Glomerular visceral epithelial cell (primary cell): ENCODE measurements around the gene TAS1R3.
"Not testable (repeated sequence)": the region's sequence is repeated elsewhere in the genome, so short reads cannot be mapped to it uniquely, and the experiment has no call there.

Experiments used
- DNase-seq: peaks from one replicate; pipeline ENCODE4 v3.0.0-alpha.2; 2016; ENCODE audit errors: extremely low spot score

The TAS1R3 gene

DNA sequence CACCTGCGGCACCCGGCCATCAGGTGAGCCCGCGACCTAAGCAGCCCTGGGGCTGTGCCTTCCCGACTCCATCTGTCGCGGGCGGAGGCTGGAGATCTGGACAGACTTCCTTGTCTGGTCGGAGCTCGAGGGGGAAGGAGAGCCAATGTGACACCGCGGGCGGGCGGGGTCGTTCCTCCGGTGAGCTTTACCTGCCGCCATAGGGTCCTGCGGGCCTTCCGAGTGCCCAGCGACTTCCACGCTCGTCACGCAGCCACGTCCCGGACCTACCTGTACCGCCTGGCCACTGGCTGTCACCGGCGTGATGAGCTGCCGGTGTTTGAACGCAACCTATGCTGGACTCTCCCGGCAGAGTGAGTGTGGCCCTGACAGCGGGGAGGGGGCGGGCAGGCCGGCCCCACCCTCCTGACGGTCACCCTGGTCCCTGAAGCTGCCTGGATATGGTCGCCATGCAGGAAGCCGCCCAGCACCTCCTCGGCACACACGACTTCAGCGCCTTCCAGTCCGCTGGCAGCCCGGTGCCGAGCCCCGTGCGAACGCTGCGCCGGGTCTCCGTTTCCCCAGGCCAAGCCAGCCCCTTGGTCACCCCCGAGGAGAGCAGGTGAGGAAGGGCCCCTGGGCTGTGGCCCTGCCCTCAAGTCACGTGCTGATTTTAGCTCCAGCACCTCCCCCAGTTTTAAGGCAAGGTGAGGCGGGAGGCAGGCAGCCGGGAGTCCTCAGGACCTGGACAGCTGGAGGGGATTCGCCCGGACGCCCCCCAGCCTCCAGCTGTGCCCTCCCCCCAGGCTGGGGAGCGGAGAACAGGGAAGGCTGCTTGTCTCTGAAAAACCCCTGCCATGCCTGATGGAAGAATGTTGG lies 21.6 kb upstream of the TAS1R3 start:
- DNase-seq, result peak; percentile 22

DNA sequence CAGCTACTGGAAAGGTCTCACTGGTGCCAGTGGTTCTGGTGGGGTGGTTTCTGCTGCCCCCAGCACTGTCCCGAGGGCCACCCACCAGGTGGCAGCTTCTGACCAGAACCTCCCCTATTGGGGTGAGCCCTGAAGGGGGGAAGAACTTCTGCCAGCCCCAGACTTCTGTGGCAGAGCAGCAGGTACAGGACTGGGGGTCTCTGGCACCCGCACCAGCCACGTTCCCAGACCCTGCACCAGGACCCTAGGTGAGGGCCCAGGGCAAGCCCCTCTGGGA lies 21.0 kb upstream of the TAS1R3 start:
- no peak for DNase-seq

DNA sequence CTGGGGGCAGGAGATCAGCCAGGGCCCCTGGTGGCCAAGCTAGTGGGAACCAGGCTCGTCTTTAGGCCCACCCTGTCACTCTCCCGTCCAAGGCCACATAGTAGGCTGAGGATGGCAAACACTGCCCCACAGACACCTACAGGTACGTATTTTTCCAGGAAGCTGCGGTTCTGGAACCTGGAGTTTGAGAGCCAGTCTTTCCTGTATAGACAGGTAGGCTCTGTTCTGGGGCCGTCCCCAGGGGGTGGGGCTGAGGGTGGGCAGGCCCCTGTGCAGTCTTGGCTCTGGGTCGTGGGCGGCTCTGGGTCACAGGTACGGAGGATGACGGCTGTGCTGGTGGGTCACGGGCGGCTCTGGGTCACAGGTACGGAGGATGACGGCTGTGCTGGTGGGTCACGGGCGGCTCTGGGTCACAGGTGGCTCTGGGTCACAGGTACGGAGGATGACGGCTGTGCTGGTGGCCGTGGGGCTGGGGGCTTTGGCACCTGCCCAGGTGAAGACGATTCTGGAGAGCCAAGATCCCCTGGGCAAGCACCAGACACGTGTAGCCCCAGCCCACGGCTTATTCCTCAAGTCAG lies 20.5 kb upstream of the TAS1R3 start:
- DNase-seq, result no peak

DNA sequence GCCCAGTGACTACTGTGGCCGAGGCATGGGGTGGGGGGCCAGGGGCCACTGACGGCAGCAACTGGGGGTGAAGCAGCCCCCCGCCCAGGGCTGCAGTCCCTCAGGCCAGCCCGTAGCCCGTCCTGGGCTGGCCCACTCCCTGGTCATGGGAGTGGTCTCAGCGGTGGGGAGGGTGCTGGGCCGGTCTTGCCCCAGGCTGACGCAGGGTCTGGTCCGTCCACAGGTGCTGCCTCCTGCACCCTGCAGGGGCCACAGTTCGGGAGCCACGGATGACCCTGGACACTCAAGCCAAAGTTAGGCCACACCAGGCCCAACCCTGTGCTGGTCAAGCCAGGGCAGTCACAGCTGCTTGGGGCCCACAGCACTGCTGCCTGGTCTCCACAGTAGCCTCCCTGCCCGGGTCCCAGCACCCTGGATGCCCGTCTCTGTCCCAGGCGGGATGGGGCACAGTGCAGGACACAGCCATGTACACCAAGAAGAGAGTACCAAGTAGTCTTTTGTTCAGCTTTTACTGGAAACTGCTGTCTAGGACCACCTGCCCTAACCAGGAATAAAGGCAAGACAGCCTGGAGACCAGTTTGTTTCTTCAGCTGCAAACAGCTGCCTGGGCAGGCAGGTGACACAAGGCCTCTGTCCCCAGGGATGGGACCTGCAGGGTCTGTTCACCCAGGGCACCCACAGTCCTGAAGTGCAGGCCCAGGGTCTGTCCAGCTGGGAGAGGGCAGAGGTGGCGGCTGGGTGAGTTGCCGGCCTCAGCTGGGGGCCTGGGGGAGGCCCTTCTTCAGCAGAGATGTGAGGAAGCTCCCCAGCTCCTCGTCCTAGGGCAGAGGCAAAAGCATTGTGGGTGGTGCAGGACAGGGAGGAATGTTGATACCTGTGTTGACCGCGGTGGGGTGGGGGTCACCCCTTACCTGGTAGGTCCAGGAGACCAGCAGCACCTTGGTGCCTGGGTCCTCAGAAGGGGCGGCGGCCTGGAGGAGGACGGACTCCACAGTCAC lies 19.7 kb upstream of the TAS1R3 start:
- no peak for DNase-seq

DNA sequence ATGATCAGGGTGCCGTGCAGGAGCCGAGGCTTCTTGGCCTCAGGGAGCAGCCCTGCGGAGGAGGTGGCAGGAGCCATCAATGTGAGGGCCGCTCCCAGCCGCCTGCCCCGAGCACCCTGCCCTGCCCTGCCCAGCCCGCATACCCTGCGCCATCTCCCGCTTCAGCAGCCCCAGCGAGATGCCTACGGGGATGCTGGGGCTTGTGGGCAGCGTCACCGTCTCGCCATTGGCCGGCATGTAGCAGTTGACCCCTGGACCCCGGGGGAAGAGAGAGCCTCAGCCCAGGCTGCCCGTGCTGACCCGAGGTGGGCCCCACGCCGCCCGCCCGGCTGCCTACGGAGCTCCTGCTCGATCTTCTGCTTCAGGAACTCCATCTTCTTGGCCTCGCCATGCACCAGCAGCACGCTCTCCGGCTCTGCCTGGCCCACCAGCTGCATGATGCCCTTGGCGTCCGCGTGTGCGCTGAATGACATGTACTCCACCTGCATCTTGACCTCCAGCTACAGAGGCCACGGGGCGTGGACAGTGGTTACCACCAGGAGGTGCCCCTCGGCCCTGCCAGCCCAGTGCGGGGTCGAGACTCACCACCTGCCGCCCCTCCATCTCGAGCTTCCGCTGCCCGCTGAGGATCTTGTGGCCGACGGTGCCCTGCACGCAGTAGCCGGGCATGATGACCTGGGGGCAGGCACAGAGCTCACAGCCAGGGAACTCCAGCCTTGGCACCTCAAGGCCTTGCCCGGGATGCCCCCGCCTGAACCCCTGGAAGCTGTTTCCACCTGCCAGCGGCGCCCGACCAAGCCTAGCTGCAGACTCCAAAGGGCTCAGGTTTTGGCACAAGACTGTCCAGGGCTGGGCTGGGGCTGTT lies 18.4 kb upstream of the TAS1R3 start:
- no peak for DNase-seq

DNA sequence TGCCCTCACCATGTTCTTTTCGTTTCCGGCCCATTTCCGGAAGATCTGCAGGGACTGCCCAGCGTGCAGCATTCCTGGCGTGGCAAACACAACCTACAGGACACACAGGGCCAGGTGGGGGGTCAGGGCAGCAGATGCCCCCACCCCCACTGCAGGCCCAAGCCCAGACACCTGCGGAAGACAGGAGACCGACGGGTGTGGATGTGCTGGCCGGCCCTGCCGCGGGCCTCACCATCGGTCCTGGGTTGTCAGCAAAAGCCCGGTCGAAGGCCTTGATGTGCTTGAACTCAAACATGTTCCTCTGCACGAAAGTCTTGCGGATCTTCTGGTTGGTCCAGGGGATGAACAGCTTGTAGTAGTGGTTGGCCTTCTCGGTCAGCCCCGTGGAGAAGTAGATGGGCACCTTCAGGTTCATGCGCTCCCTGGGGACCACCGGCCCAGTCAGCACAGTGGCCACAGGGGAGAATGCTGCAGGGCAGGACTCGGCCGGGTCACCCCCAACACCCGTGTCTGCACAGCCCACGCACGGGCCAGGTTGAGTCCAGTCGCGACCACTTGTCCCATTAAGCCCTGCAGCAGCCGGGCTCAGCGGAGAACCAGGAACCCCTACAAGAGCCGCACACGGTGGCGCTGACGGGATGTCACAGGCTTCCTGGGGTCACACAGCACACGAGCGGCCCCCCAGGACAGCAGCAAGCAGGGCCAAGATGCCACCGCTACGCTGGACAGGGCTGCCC lies 17.4 kb upstream of the TAS1R3 start:
- DNase-seq, result no peak

DNA sequence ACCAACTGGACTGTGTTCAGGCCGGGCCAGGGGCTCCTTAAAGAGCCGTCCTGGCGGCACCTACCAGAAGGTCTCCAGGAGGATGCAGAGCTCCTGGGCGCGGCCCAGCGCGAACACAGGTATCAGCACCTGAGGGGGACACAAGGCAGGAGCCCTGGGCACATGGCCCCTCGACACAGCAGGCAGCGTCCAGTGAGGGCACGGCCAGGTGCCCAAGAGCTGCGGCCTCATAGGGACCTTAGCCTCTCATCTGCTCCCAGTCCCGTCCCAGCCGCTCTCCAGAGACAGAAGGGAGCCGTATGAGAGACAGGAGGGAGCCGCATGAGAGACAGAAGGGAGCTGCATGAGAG lies 16.9 kb upstream of the TAS1R3 start:
- no peak for DNase-seq

DNA sequence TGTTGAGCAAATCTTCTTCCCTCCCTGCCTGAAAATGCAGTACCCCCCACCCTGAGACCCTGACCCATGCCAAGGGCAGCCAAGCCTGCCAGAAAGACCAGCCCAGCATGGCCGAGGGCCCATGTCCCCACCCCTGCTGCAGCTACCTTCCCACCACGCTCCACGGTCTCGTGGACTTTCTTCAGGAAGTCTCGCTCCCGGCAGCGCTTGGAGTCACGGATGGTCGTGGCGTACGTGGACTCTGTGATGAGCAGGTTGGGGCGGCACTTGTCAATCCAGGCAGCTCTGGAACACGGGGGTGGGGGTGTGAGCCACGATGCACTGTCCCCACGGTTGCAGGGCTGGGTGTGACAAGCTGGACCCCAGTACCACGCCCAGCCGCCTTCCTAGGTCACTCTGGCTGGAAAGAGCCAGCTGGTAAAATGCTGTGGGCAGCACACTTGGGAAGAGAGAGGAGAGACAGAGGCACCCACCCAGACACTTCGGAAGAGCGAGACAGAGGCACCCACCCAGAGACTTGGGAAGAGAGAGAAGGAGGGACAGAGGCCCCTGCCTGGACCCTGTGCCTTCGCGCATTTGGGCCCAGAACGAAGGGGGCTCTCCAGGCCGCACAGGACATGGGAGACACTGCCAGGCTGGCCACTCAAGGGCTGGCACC lies 16.3 kb upstream of the TAS1R3 start:
- DNase-seq, result no peak

DNA sequence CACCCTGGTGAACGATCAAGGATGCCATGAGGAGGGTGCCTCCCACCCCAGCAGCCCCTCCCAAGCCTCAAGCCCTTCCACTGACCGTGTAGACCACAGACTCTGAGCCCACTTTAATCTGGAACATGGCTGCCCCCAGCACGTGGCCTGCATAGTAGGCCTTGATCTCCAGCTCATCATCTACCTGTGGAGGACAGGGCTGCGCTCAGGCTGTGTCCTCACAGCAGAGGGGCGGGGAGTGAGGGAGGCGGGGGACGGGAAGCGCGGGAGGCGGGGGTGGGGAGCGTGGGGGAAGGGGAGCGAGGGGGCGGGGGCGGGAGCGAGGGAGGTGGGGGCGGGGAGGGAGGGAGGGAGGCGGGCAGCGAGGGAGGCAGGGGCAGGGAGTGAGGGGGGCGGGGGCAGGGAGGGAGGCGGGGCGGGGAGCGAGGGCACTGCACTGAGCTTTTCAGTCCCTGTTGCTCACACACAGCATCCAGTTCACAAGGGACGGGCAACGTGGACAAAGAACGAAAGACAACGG lies 15.6 kb upstream of the TAS1R3 start:
- no peak for DNase-seq

DNA sequence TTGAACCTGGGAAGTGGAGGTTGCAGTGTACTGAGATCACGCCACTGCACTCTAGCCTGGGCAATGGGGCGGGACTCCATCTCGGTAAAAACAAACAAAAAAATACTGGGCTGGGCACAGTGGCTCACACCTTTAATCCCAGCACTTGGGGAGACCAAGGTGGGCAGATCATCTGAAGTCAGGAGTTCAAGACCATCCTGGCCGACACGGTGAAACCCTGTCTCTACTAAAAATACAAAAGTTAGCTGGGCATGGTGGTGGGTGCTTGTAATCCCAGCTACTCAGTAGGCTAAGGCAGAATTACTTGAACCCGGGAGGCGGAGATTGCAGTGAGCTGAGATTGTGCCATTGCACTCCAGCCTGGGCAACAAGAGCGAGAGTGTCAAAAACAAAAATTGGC lies 14.9 kb upstream of the TAS1R3 start:
- not testable (repeated sequence) for DNase-seq

DNA sequence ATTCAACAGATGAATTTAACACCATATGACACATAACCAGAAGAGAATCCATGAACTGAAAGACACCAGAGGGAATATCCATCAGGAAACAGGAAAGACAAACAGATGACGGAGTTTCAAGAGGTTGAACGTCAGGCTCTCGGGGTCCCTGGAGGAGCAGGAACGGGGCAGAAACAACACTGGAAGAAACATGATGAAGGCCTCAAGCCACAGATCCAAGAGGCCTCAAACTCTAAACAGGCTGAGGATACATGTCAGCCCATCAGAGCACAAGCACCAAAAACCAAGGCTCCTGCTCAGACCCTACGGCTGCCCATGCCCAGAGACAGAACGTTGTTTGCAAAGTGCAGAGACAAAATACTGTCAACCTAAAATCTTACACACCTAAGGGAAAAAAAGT lies 13.7 kb upstream of the TAS1R3 start:
- DNase-seq, result no peak

DNA sequence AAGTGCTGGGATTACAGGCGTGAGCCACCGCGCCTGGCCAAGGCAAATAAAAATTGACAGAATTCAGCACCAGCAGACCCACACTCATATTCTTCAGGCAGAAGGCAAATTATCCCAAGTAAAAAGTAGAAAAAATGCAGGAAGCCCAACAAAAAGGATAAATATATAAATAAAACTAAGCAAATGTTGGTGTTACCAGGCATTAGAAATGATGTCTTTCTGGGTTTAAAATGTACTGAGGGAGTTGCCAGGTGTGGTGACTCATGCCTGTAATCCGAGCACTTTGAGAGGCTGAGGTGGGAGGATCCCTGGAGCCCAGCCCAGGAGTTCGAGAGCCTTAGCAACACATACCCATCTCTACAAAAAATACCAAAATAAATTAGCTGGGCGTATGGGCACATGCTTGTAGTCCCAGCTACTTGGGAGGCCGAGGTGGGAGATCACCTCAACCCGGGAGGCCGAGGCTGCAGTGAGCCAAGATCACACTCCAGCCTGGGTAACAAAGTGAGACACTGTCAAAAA lies 12.9 kb upstream of the TAS1R3 start:
- DNase-seq, result peak; percentile 90

DNA sequence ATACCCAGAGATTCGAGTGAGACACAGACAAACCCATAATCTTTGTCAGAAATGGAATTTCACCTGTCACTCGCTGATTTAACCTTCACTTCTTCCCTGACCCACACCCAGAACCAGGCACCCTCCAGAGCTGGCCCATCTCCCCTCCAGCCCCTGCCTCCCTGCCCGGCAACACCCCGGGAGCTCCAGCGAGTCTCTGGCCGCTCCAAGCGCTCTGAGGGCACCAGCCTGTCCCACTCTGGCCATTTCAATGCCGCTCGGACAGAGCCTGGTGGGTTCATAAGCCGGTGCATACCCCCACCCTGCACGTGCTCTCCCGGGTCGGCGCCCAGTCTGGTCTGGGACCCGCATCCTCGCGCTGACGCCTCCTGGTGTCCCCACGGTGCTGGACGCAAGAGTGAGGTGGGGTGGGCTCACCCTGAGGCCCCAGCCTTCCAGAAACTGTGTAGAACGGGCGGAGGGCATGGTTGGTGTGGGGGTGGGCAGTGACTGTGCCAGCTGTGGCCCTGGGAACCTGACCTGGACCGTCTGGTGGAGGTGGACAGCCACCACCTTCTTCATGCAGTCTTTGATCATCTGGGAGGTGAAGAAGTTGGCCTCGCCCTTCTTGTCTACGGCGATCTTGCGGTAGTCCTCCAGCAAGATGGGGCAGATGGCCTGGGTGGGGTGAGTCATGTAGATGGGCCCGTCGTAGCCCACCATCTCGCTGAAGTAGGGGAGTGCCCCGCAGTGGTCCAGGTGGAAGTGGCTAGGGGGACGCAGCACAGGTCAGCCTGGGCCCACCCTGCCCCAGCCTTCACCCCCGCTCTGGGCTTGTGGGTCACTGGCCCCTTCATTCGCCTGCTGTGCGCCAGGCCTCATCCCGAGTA lies 12.1 kb upstream of the TAS1R3 start:
- DNase-seq, result no peak

DNA sequence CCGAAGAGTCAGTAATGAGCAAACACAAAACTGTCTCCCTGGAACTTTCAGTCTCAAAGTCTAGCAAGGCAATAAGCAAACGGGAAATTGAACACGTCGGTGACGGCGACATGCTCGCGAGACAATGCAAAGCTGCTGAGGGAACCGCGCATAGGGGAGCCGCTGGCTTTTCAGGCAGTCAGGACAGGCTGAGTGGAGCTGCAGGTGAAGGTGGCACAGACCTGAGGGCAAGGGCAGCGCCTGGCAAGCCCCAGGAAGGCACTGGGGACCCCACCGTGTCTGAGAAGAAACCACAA lies 11.5 kb upstream of the TAS1R3 start:
- DNase-seq, result no peak

DNA sequence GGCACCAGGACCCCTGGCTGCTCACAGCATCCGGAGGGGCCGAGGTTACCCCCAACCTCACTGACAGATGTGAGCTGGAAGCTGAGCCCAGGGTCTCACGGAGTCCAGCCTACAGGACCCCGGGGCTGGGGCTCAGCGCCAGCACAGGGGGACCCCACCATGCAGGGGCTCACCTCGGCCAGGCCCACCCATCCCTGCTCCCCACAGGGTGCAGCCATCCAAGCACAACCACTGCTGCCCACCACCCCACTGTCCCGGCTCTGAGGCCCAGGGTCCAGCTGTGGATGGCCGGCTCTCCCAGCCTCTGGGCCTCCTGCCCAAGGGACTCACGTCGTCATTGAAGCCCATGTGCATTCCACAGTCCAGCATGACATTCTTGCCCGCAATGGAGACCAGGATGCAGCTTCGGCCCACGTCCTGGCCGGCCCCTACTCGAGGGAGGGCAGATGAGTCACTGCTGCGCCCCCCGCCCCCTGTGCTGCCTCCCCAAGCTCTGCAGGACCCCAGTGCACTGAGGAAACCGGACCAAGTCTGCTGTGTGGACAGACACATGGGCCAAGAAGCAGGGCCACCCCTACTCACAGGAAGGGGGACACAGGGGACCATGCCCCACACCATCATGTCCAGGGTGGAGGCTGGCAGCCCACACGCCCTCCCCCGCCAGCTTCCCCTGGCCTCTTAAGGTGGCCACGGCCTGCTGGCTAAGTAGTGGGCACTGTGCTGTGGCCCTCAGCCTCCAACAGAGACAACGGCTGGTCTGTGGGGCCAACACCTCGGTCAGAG lies 10.2 kb upstream of the TAS1R3 start:
- no peak for DNase-seq

DNA sequence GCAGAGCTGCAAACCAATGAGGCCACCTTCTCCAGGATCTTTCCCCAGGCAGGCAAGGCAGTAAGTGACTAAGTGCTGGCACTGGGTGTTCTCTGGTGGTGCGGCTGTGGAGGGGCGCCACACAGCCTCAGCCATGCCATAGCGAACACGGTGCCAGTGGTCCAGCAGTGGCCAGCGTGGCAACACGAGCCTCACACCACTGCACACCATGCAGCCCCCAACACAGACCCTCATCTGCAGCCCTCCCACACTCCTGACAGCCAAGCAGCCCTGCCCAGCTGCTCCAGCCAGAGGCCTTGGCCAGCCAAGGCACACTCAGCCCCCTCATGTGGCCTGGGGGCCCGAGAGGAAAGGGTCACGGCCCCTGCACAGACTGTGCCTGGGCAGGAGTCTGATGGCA lies 9.6 kb upstream of the TAS1R3 start:
- DNase-seq, result no peak

DNA sequence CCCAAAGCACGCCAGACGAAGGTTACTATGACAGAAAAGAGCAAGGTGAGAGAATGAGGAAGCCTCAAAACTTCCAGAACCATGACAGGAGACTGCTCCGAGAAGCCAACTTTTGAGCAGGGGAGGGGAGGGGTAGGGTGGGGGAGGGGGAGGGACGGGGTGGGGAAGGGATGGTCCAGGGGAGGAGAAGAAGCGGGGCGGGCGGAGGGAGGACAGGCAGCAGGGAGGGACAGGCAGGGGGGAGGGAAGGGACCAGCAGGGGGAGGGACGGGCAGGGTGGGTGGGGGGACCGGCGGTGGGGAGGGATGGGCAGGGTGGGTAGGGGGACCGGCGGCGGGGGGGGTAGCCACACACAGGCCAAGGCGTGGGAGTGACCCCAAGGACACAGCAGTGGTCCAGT lies 8.7 kb upstream of the TAS1R3 start:
- no peak for DNase-seq

DNA sequence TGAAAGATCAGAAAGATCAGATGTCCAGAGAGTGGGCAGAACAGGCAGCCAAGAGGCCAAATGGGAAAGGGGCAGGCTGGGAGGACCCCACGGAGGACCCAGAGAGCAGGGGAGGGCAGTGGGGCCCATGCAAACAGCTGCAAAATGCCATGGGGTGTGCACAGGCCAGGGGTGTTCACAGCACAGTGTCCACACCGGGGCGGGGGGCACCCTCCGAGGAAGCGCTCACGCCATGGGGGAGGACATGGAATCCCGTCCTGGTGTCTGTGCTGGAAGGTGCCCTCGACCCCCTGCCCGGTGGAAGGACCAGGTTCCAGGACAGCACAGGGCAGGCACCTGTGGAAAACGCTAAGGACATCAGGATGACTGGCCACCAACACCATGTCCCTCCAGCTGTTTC lies 8.1 kb upstream of the TAS1R3 start:
- no peak for DNase-seq
